DMS53 treated with DMSO at 0.1 percent for 48 hours (cell line): Measurements from ENCODE around the gene CARD16.

ENCODE experiments used
- DNase-seq: peaks from one replicate; lab custom pipeline; 2025; ENCODE audit not compliant: unreplicated experiment; lab: John Stamatoyannopoulos, UW

Gene CARD16

GRCh38 chr11:104997288-104997687 lies 47.8 kb downstream of the CARD16 start:
- no peak for DNase-seq

DNA sequence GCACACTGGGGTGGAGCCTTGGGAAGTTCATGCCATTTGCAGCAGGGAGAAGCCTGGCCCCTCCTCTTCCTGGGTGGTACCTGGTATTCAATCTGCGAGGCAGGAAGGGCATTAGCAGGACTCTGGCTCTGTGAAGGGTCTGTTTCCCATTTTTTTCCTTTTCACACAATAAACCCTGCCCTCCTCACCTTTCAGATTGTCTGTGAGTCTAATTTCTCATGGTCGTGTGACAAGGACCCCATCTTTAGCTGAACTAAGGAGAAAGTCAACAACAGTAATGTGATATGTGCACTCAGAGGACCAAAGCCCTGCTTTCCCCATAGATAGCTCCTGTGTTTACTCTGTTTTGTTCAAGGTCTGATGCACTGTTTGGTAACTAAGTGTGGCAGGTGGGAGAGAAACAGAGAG lies 50.1 kb downstream of the CARD16 start:
- DNase-seq, result peak; percentile 91

GRCh38 chr11:104992781-104993180 lies 52.4 kb downstream of the CARD16 start:
- DNase-seq, result no peak

- DNase-seq, result no peak
Measured at GRCh38 chr11:104991994-104992393, 53.1 kb downstream of the CARD16 start.
